Measurements from ENCODE around the gene CHST11. TPM values are rescaled to one million over a fixed set of nuclear protein-coding genes. Genes with fewer than 3 reads are reported as not detected.

The CHST11 gene
- total RNA-seq, 1 experiment from 2014 or later = 0.25 TPM

DNA sequence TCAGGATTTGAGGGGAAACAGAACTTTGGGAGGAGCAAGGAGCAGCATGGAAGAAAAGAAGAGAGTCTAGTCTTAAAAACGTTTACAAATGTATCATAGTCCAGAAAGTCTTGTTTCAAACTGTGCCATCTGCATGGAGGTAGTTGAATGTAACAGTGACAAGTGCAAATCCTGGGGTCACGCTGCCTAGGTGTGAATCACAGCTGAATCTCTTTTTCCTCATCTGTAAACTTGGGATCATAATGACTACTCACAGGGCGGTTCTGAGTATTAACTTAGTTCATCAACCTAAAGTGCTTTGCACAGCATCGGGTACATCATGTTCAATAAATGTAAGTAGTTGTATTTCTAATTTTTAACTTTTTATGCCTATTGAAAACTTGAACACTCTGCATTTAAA, 208.5 kb downstream of the CHST11 start:
- Mint-ChIP-seq H3K27ac (ENCODE audit: unreplicated experiment) (no peak overlapping the region), H3K4me1 (ENCODE audit: low read depth, unreplicated experiment) (peaks cover 7% of the 10 kb centered on the region), H3K9me3 (ENCODE audit: unreplicated experiment) (no peaks in the 10 kb centered on the region), H3K4me3 (ENCODE audit: unreplicated experiment) (no peak overlapping the region), H3K36me3 (ENCODE audit: insufficient read depth, unreplicated experiment) (no peaks in the 10 kb centered on the region), H3K27me3 (ENCODE audit: insufficient read depth, unreplicated experiment) (no peaks in the 10 kb centered on the region)
- BruUV-seq (replicated peaks) = no TSS peak
- Histone ChIP-seq H3K27me3 (replicated peaks; ENCODE audit: control insufficient read depth, insufficient read depth, low read length) (no peaks in the 10 kb centered on the region), H3K4me1 (peaks cover 22% of the 10 kb centered on the region), H3K36me3 (ENCODE audit: control insufficient read depth, insufficient read depth, low read length) (no peaks in the 10 kb centered on the region), H3K4me3 (ENCODE audit: low read depth, low read length) (no peak overlapping the region), H3K9me3 (no peaks in the 10 kb centered on the region)
- TF ChIP-seq, protein P1, sequence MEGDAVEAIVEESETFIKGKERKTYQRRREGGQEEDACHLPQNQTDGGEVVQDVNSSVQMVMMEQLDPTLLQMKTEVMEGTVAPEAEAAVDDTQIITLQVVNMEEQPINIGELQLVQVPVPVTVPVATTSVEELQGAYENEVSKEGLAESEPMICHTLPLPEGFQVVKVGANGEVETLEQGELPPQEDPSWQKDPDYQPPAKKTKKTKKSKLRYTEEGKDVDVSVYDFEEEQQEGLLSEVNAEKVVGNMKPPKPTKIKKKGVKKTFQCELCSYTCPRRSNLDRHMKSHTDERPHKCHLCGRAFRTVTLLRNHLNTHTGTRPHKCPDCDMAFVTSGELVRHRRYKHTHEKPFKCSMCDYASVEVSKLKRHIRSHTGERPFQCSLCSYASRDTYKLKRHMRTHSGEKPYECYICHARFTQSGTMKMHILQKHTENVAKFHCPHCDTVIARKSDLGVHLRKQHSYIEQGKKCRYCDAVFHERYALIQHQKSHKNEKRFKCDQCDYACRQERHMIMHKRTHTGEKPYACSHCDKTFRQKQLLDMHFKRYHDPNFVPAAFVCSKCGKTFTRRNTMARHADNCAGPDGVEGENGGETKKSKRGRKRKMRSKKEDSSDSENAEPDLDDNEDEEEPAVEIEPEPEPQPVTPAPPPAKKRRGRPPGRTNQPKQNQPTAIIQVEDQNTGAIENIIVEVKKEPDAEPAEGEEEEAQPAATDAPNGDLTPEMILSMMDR (IDR thresholded peaks at IDR 0.05; ENCODE audit: insufficient read depth in 1 of 2, low read depth in 1 of 2, low read length in 1 of 2, severe bottlenecking in 1 of 2, unreplicated experiment in 1 of 2) = no peak
- CTCF ChIA-PET = no interaction called here
- no peak for DNase-seq
- POLR2A ChIA-PET = no interaction called here
- intact Hi-C loops (cut with micrococcal nuclease; ENCODE audit: unreplicated experiment) = no loop called here

DNA sequence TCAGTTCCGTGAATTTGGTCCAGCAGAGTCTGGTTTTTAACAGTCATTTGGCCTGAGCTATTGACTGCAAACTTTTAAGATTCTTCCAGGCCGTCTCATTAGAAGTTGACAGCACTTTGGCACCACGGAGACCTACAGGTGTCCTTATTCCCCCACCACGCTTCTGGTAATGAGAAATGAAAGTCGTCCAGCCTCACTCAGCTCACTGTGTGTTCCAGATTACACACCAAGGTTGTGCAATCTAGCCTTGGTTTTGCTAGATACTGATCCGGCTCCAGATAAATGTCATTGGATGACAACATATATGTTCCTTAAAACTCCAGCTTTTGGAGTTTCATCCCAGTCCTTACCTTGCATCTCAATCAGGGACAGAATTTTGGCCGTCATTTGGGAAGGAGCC, 210.4 kb downstream of the CHST11 start:
- POLR2A ChIA-PET = no interaction called here

DNA sequence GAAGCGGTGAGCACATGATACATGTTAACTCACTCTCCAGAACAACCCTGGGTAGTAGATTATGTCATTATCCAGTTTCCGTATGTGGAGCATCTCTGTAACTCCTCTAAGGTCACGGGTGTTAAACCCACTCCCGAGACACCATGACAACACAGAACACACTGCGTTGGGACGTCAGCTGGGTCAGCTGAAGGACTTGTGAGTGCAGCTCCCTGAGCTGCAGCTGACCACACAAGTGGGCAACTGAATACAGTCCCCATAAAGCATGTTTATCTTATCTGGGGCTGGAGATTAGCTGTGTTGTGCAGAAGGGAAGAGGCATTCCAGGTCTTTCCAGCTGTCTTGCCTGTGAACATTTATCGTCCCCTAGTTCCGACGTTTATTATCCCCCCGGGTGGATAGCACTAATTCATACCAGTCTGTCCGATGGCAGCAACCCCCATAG, 211.5 kb downstream of the CHST11 start:
- no peak overlapping the region for H3K4me3 Mint-ChIP-seq (ENCODE audit: unreplicated experiment)
- no peak overlapping the region for H3K27ac Mint-ChIP-seq (ENCODE audit: unreplicated experiment)
- POLR2A ChIA-PET = no interaction called here
- H3K4me1 ChIP-seq = peaks cover 10% of the 10 kb centered on the region
- no peak overlapping the region for H3K4me3 ChIP-seq (ENCODE audit: low read depth, low read length)
- no peaks in the 10 kb centered on the region for H3K27me3 ChIP-seq (replicated peaks; ENCODE audit: control insufficient read depth, insufficient read depth, low read length)
- no peaks in the 10 kb centered on the region for H3K36me3 ChIP-seq (ENCODE audit: control insufficient read depth, insufficient read depth, low read length)
- DNase-seq = peak; percentile 21 to 44
- H3K9me3 Mint-ChIP-seq (ENCODE audit: unreplicated experiment) = no peaks in the 10 kb centered on the region
- no peaks in the 10 kb centered on the region for H3K27me3 Mint-ChIP-seq (ENCODE audit: insufficient read depth, unreplicated experiment)
- no peaks in the 10 kb centered on the region for H3K36me3 Mint-ChIP-seq (ENCODE audit: insufficient read depth, unreplicated experiment)
- TF ChIP-seq, protein P1 (IDR thresholded peaks at IDR 0.05; ENCODE audit: insufficient read depth in 1 of 2, low read depth in 1 of 2, low read length in 1 of 2, severe bottlenecking in 1 of 2, unreplicated experiment in 1 of 2) = no peak
- H3K4me1 Mint-ChIP-seq (ENCODE audit: low read depth, unreplicated experiment) = peaks cover 8% of the 10 kb centered on the region
- intact Hi-C loops (cut with micrococcal nuclease; ENCODE audit: unreplicated experiment) = no loop called here
- H3K9me3 ChIP-seq = no peaks in the 10 kb centered on the region
- CTCF ChIA-PET = interaction anchor here (0.5 kb wide), 1 partner anchor 423 kb away, joined by 7 read pairs; no protein-coding TSS in a partner anchor
- no TSS peak for BruUV-seq (replicated peaks)

More for the DNA sequence above, 210.4 kb downstream of the CHST11 start:
- Mint-ChIP-seq H3K9me3 (ENCODE audit: unreplicated experiment) (no peaks in the 10 kb centered on the region), H3K36me3 (ENCODE audit: insufficient read depth, unreplicated experiment) (no peaks in the 10 kb centered on the region), H3K27ac (ENCODE audit: unreplicated experiment) (no peak overlapping the region), H3K27me3 (ENCODE audit: insufficient read depth, unreplicated experiment) (no peaks in the 10 kb centered on the region), H3K4me3 (ENCODE audit: unreplicated experiment) (no peak overlapping the region), H3K4me1 (ENCODE audit: low read depth, unreplicated experiment) (peaks cover 13% of the 10 kb centered on the region)
- intact Hi-C loops (cut with micrococcal nuclease; ENCODE audit: unreplicated experiment) = no loop called here
- no peak for DNase-seq
- CTCF ChIA-PET = no interaction called here
- BruUV-seq (replicated peaks) = no TSS peak
- peaks cover 19% of the 10 kb centered on the region for H3K4me1 ChIP-seq
- TF ChIP-seq, protein P1 (IDR thresholded peaks at IDR 0.05; ENCODE audit: insufficient read depth in 1 of 2, low read depth in 1 of 2, low read length in 1 of 2, severe bottlenecking in 1 of 2, unreplicated experiment in 1 of 2) = no peak
- H3K4me3 ChIP-seq (ENCODE audit: low read depth, low read length) = no peak overlapping the region
- H3K36me3 ChIP-seq (ENCODE audit: control insufficient read depth, insufficient read depth, low read length) = no peaks in the 10 kb centered on the region
- H3K9me3 ChIP-seq = no peaks in the 10 kb centered on the region
- H3K27me3 ChIP-seq (replicated peaks; ENCODE audit: control insufficient read depth, insufficient read depth, low read length) = no peaks in the 10 kb centered on the region

Data from Caco-2 (cell line).